ENCODE data around the gene OR51V1. TPM values are rescaled to one million over a fixed set of nuclear protein-coding genes. Genes with fewer than 3 reads are reported as not detected.
"Not testable (repeated sequence)": the region's sequence is repeated elsewhere in the genome, so short reads cannot be mapped to it uniquely, and the experiment has no call there.

Gene OR51V1
- total RNA-seq, 2 donors from 2014 or later, result not detected

DNA sequence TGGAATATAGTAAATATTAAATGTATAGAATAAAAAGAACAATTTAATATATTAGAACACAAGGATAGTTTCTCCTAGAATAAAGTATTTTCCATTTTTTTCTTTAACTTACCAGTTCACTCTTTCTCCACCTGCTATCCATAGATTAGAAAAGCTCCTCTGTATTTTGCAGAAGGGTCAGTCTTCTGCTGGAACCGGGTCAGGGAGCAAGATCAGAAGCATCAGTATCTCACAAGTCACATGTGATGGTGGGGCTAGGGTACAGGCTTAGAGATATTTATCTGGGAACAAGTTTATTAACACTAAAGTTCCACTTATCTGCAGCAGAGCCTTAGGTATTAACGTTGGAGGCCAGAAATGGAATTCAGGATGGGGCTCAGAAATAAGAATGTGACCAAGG, 28.6 kb downstream of the OR51V1 start:
- Histone ChIP-seq H3K4me3 (ENCODE audit: low read length) (no peak overlapping the region), H3K4me1 (ENCODE audit: control insufficient read depth, insufficient read depth, low read length) (no peaks in the 10 kb centered on the region), H3K27me3 (ENCODE audit: control insufficient read depth, insufficient read depth, low read length, poor library complexity, severe bottlenecking) (no peaks in the 10 kb centered on the region), H3K27ac (ENCODE audit: low read depth, low read length) (no peak overlapping the region), H3K9me3 (ENCODE audit: control insufficient read depth, low read length) (no peaks in the 10 kb centered on the region), H3K9ac (ENCODE audit: extremely low read depth, low read length, poor library complexity, severe bottlenecking) (no peak overlapping the region), H3K36me3 (ENCODE audit: control insufficient read depth, insufficient read depth, low read length) (no peaks in the 10 kb centered on the region)
- Mint-ChIP-seq H3K27me3 (ENCODE audit: insufficient read depth) (no peaks in the 10 kb centered on the region), H3K4me3 (no peak overlapping the region), H3K27ac (no peak overlapping the region), H3K9me3 (peaks cover 3% of the 10 kb centered on the region), H3K36me3 (ENCODE audit: low read depth) (no peaks in the 10 kb centered on the region), H3K4me1 (peaks cover 11% of the 10 kb centered on the region)
- no peak for DNase-seq
- TF ChIP-seq CTCF (conservative IDR thresholded peaks at IDR 0.05), result no peak
- 87 to 90% methylated on average over 2 of the region's 2 CpGs for WGBS, 2 experiments (ENCODE audit: insufficient coverage in 1 of 2, insufficient read length in 1 of 2)

- not testable (repeated sequence) for H3K9ac ChIP-seq (ENCODE audit: extremely low read depth, low read length, poor library complexity, severe bottlenecking); H3K9me3 ChIP-seq (ENCODE audit: control insufficient read depth, low read length); H3K4me3 ChIP-seq (ENCODE audit: low read length); H3K27ac ChIP-seq (ENCODE audit: low read depth, low read length); H3K27me3 ChIP-seq (ENCODE audit: control insufficient read depth, insufficient read depth, low read length, poor library complexity, severe bottlenecking); H3K36me3 ChIP-seq (ENCODE audit: control insufficient read depth, insufficient read depth, low read length); H3K4me1 ChIP-seq (ENCODE audit: control insufficient read depth, insufficient read depth, low read length); H3K27me3 Mint-ChIP-seq (ENCODE audit: insufficient read depth)
- H3K4me3 Mint-ChIP-seq, result peak overlapping the region; percentile 63
- H3K27ac Mint-ChIP-seq, result peak overlapping the region; percentile 97
- peaks cover 56% of the 10 kb centered on the region for H3K4me1 Mint-ChIP-seq
- peak; percentile 59 for DNase-seq
- peaks cover 11% of the 10 kb centered on the region for H3K9me3 Mint-ChIP-seq
- peaks cover 30% of the 10 kb centered on the region for H3K36me3 Mint-ChIP-seq (ENCODE audit: low read depth)
These were observed 34.6 kb downstream of the OR51V1 start for GRCh38 chr11:5165898-5166297.

DNA sequence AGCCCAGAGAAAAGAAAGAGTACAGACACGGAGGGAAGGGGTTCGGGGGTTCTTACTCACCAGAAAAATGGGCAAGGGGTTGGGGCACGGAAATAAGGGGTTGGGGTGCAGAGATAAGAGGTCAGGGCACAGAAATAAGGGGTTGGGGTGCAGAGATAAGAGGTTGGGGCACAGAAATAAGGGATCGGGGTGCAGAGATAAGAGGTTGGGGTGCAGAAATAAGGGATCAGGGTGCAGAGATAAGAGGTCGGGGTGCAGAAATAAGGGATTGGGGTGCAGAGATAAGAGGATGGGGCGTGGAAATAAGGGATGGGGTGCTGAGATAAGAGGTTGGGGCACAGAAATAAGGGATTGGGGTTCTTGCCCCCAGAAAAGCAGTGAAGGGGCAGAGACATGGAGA, 35.7 kb downstream of the OR51V1 start:
- not testable (repeated sequence) for H3K27me3 Mint-ChIP-seq (ENCODE audit: insufficient read depth); DNase-seq; H3K9me3 ChIP-seq (ENCODE audit: control insufficient read depth, low read length); H3K4me1 ChIP-seq (ENCODE audit: control insufficient read depth, insufficient read depth, low read length); H3K36me3 ChIP-seq (ENCODE audit: control insufficient read depth, insufficient read depth, low read length); H3K27ac ChIP-seq (ENCODE audit: low read depth, low read length); H3K9ac ChIP-seq (ENCODE audit: extremely low read depth, low read length, poor library complexity, severe bottlenecking); H3K27me3 ChIP-seq (ENCODE audit: control insufficient read depth, insufficient read depth, low read length, poor library complexity, severe bottlenecking); H3K4me3 ChIP-seq (ENCODE audit: low read length)
- 84 to 100% methylated on average over 2 to 6 of the region's 6 CpGs for WGBS, 2 experiments (ENCODE audit: insufficient coverage in 1 of 2, insufficient read length in 1 of 2)
- peak overlapping the region; percentile 97 for H3K27ac Mint-ChIP-seq
- peaks cover 21% of the 10 kb centered on the region for H3K9me3 Mint-ChIP-seq
- H3K4me1 Mint-ChIP-seq, result peaks cover 60% of the 10 kb centered on the region
- peak overlapping the region; percentile 63 for H3K4me3 Mint-ChIP-seq
- peaks cover 41% of the 10 kb centered on the region for H3K36me3 Mint-ChIP-seq (ENCODE audit: low read depth)

DNA sequence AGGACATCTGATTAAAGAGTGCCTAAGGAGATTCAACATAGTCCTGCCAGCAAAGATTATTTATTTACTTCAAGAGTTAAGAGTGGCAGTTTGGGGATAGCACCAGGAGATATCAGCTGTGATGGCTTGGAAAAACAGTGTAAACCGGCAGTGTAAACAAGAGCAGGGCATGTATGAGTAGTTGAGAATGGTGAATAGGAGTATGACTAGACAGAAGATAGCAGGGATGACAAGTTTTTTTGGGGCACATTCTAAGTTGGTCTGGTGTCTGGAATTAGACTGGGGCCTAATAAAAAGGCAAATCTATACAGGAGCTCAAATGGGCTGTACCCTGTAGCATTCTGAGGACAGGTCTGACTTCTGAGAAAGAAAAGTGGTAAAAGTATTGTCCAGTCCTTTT, 39.4 kb downstream of the OR51V1 start:
- H3K27me3 ChIP-seq (ENCODE audit: control insufficient read depth, insufficient read depth, low read length, poor library complexity, severe bottlenecking); H3K27me3 Mint-ChIP-seq (ENCODE audit: insufficient read depth); H3K4me1 ChIP-seq (ENCODE audit: control insufficient read depth, insufficient read depth, low read length); H3K27ac ChIP-seq (ENCODE audit: low read depth, low read length); H3K4me3 ChIP-seq (ENCODE audit: low read length); H3K9ac ChIP-seq (ENCODE audit: extremely low read depth, low read length, poor library complexity, severe bottlenecking); DNase-seq; H3K4me3 Mint-ChIP-seq; H3K36me3 ChIP-seq (ENCODE audit: control insufficient read depth, insufficient read depth, low read length); H3K9me3 ChIP-seq (ENCODE audit: control insufficient read depth, low read length): not testable (repeated sequence)
- Mint-ChIP-seq H3K9me3 (peaks cover 43% of the 10 kb centered on the region), H3K36me3 (ENCODE audit: low read depth) (peaks cover 64% of the 10 kb centered on the region), H3K27ac (peak overlapping the region; percentile 17), H3K4me1 (peaks cover 42% of the 10 kb centered on the region)
- WGBS, 2 experiments (ENCODE audit: insufficient coverage in 1 of 2, insufficient read length in 1 of 2), result no CpG with 5 or more reads among the region's 1 CpG

GRCh38 chr11:5160217-5160616, 40.3 kb downstream of the OR51V1 start:
- not testable (repeated sequence) for H3K27me3 Mint-ChIP-seq (ENCODE audit: insufficient read depth); H3K36me3 ChIP-seq (ENCODE audit: control insufficient read depth, insufficient read depth, low read length); H3K4me3 Mint-ChIP-seq; H3K4me3 ChIP-seq (ENCODE audit: low read length); H3K4me1 ChIP-seq (ENCODE audit: control insufficient read depth, insufficient read depth, low read length); H3K27ac ChIP-seq (ENCODE audit: low read depth, low read length); H3K9ac ChIP-seq (ENCODE audit: extremely low read depth, low read length, poor library complexity, severe bottlenecking); H3K27ac Mint-ChIP-seq; DNase-seq; H3K27me3 ChIP-seq (ENCODE audit: control insufficient read depth, insufficient read depth, low read length, poor library complexity, severe bottlenecking); H3K9me3 ChIP-seq (ENCODE audit: control insufficient read depth, low read length)
- Mint-ChIP-seq H3K4me1 (peaks cover 35% of the 10 kb centered on the region), H3K9me3 (peaks cover 43% of the 10 kb centered on the region), H3K36me3 (ENCODE audit: low read depth) (peaks cover 64% of the 10 kb centered on the region)
- WGBS, 2 experiments (ENCODE audit: insufficient coverage in 1 of 2, insufficient read length in 1 of 2), result 72% methylated on average over 3 of the region's 4 CpGs; no CpG with 5 or more reads in 1 of the 2 experiments

All from endodermal cell (in vitro differentiated cells).